Thymus (tissue), 11 donors: ENCODE results near the gene WNT7A. TPM values are rescaled to one million over a fixed set of nuclear protein-coding genes. Genes with fewer than 3 reads are reported as not detected.

ENCODE experiments used
- DNase-seq, 9 donors: peaks; one replicate each; pipeline ENCODE4 v3.0.0-alpha.2; 2013; ENCODE audit warnings: low spot score in 9 of 9, low read depth in 6 of 9, missing footprints in 1 of 9
- H3K27ac ChIP-seq, 2 donors: one replicate each; pipeline ENCODE4 v1.5.1; 2013; ENCODE audit warnings: control low read depth in 1 of 2, low read depth in 1 of 2, low read length in 1 of 2, mild to moderate bottlenecking in 1 of 2, moderate library complexity in 1 of 2
- H3K27me3 ChIP-seq, 2 donors: one replicate each; pipeline ENCODE4 v1.5.1; 2013; ENCODE audit warnings: low read length in 1 of 2; ENCODE audit not compliant: control insufficient read depth in 2 of 2, insufficient read depth in 1 of 2
- H3K36me3 ChIP-seq, 2 donors: one replicate each; pipeline ENCODE4 v1.5.1; 2013; ENCODE audit warnings: low read length in 1 of 2, mild to moderate bottlenecking in 1 of 2, moderate library complexity in 1 of 2; ENCODE audit not compliant: control insufficient read depth in 2 of 2, insufficient read depth in 2 of 2
- H3K4me1 ChIP-seq, 2 donors: one replicate each; pipeline ENCODE4 v1.5.1; 2013; ENCODE audit warnings: low read length in 2 of 2; ENCODE audit not compliant: control insufficient read depth in 2 of 2, insufficient read depth in 2 of 2
- H3K4me3 ChIP-seq, 2 donors: one replicate each; pipeline ENCODE4 v1.5.1; 2013; ENCODE audit warnings: low read length in 2 of 2, control low read depth in 1 of 2, mild to moderate bottlenecking in 1 of 2
- H3K9me3 ChIP-seq, 2 donors: one replicate each; pipeline ENCODE4 v1.5.1; 2013; ENCODE audit warnings: low read length in 1 of 2, mild to moderate bottlenecking in 1 of 2; ENCODE audit not compliant: control insufficient read depth in 2 of 2, insufficient read depth in 1 of 2
- WGBS: extraction: QIAGEN DNeasy Blood & Tissue Kit; methylation state at CpG from one replicate; pipeline ENCODE4 v1.1.7; 2013; 5-methylcytosine and 5-hydroxymethylcytosine counted together
- polyA plus RNA-seq: library from polyadenylated mRNA; stranded (reverse); fragments of 200-250 nt; gene quantifications from one replicate; pipeline ENCODE4 v1.2.3, GENCODE V29; 2013
- total RNA-seq: library from RNA; stranded (reverse); fragments of 120-200 nt; gene quantifications from one replicate; pipeline ENCODE4 v1.2.4, GENCODE V29; 2013
- donor health status: healthy.

Gene WNT7A
- total and polyA plus RNA-seq, 2 donors, result under 0.01 to 0.14 TPM

GRCh38 chr3:13845806-13846205, 34.1 kb downstream of the WNT7A start:
- H3K27me3 ChIP-seq, result no peaks in the 10 kb centered on the region
- 95% methylated on average over 7 of the region's 7 CpGs for WGBS
- no peak for DNase-seq
- H3K27ac ChIP-seq, result no peak overlapping the region
- H3K9me3 ChIP-seq, result no peaks in the 10 kb centered on the region
- H3K36me3 ChIP-seq, result no peaks in the 10 kb centered on the region
- no peak overlapping the region for H3K4me3 ChIP-seq
- H3K4me1 ChIP-seq, result no peaks in the 10 kb centered on the region

- Histone ChIP-seq H3K4me1 (no peaks in the 10 kb centered on the region), H3K27me3 (peaks cover 0 to under 1% of the 10 kb centered on the region in 2 donors), H3K9me3 (no peaks in the 10 kb centered on the region), H3K4me3 (no peak overlapping the region), H3K36me3 (no peaks in the 10 kb centered on the region), H3K27ac (no peak overlapping the region)
- DNase-seq, result no peak
- WGBS, result 91% methylated on average over 10 of the region's 10 CpGs
These were observed 35.0 kb downstream of the WNT7A start for GRCh38 chr3:13844911-13845310.

- no peak overlapping the region for H3K27ac ChIP-seq
- H3K4me1 ChIP-seq, result no peaks in the 10 kb centered on the region
- WGBS, result 95% methylated on average over 5 of the region's 5 CpGs
- DNase-seq, result no peak
- no peak overlapping the region for H3K4me3 ChIP-seq
- peaks cover 0 to 4% of the 10 kb centered on the region in 2 donors for H3K27me3 ChIP-seq
- H3K36me3 ChIP-seq, result no peaks in the 10 kb centered on the region
- H3K9me3 ChIP-seq, result no peaks in the 10 kb centered on the region
These were observed 35.6 kb downstream of the WNT7A start for GRCh38 chr3:13844286-13844685.

GRCh38 chr3:13843351-13843750, 36.5 kb downstream of the WNT7A start:
- no peak overlapping the region for H3K4me3 ChIP-seq
- H3K36me3 ChIP-seq, result no peaks in the 10 kb centered on the region
- H3K9me3 ChIP-seq, result no peaks in the 10 kb centered on the region
- no peak overlapping the region for H3K27ac ChIP-seq
- DNase-seq, result no peak
- no peaks in the 10 kb centered on the region for H3K4me1 ChIP-seq
- 95% methylated on average over 5 of the region's 5 CpGs for WGBS
- peaks cover 0 to 4% of the 10 kb centered on the region in 2 donors for H3K27me3 ChIP-seq

- no peak overlapping the region for H3K27ac ChIP-seq
- H3K27me3 ChIP-seq, result peaks cover 0 to 4% of the 10 kb centered on the region in 2 donors
- H3K4me1 ChIP-seq, result no peaks in the 10 kb centered on the region
- 88% methylated on average over 4 of the region's 4 CpGs for WGBS
- DNase-seq, result no peak
- no peaks in the 10 kb centered on the region for H3K36me3 ChIP-seq
- no peak overlapping the region for H3K4me3 ChIP-seq
- no peaks in the 10 kb centered on the region for H3K9me3 ChIP-seq
These were observed 37.6 kb downstream of the WNT7A start for GRCh38 chr3:13842226-13842625.

- H3K27ac ChIP-seq, result no peak overlapping the region
- DNase-seq, result no peak
- no peaks in the 10 kb centered on the region for H3K36me3 ChIP-seq
- no peaks in the 10 kb centered on the region for H3K4me1 ChIP-seq
- H3K9me3 ChIP-seq, result no peaks in the 10 kb centered on the region
- 94% methylated on average over 4 of the region's 4 CpGs for whole genome bisulfite sequencing
- no peak overlapping the region for H3K4me3 ChIP-seq
- H3K27me3 ChIP-seq, result peaks cover 0 to 4% of the 10 kb centered on the region in 2 donors
These were observed 38.0 kb downstream of the WNT7A start for GRCh38 chr3:13841826-13842225.

- Histone ChIP-seq H3K4me3 (no peak overlapping the region), H3K27me3 (peaks cover 0 to 4% of the 10 kb centered on the region in 2 donors), H3K9me3 (no peaks in the 10 kb centered on the region), H3K4me1 (no peaks in the 10 kb centered on the region), H3K27ac (no peak overlapping the region), H3K36me3 (no peaks in the 10 kb centered on the region)
- DNase-seq, result no peak
- 86% methylated on average over 8 of the region's 8 CpGs for WGBS
These were observed 38.7 kb downstream of the WNT7A start for GRCh38 chr3:13841141-13841540.

- no peaks in the 10 kb centered on the region for H3K4me1 ChIP-seq
- H3K9me3 ChIP-seq, result no peaks in the 10 kb centered on the region
- no peaks in the 10 kb centered on the region for H3K36me3 ChIP-seq
- H3K4me3 ChIP-seq, result no peak overlapping the region
- peaks cover 0 to 4% of the 10 kb centered on the region in 2 donors for H3K27me3 ChIP-seq
- 95% methylated on average over 2 of the region's 2 CpGs for WGBS
- no peak for DNase-seq
- H3K27ac ChIP-seq, result no peak overlapping the region
These were observed 39.4 kb downstream of the WNT7A start for GRCh38 chr3:13840456-13840855.

- H3K4me1 ChIP-seq, result no peaks in the 10 kb centered on the region
- H3K4me3 ChIP-seq, result no peak overlapping the region
- H3K36me3 ChIP-seq, result no peaks in the 10 kb centered on the region
- no peak for DNase-seq
- H3K27ac ChIP-seq, result no peak overlapping the region
- H3K9me3 ChIP-seq, result no peaks in the 10 kb centered on the region
- 87% methylated on average over 5 of the region's 5 CpGs for WGBS
- H3K27me3 ChIP-seq, result peaks cover 0 to 8% of the 10 kb centered on the region in 2 donors
These were observed 40.0 kb downstream of the WNT7A start for GRCh38 chr3:13839726-13840340.
